IMR-90 (cell line): ENCODE data around the gene AMACR. TPM values are rescaled to one million over a fixed set of nuclear protein-coding genes. Genes with fewer than 3 reads are reported as not detected.
A peak's percentile ranks its signal among the peaks of the same experiment; 100 is the strongest.

Experiments
- ATAC-seq: fragments of 200-7000 bp; cut with Tn5 transposase; 2 replicates; pipeline ENCODE4 v1.9.1; 2020; ENCODE audit warnings: low read depth, mild to moderate bottlenecking, moderate library complexity
- BruUV-seq: library from RNA; stranded (reverse); fragments of 400-500 nt; replicated peaks from 2 replicates; lab custom pipeline; 2021; lab: Mats Ljungman, UMichigan
- CTCF ChIA-PET: fragments of 300-600 bp; formaldehyde crosslinking; extraction: SDS; loops from one replicate; lab custom pipeline; 2021; ENCODE audit warnings: antibody characterized with exemption; lab: Yijun Ruan, JAX
- POLR2A ChIA-PET: fragments of 300-600 bp; sonication (Branson Sonifier 250); formaldehyde crosslinking; loops from one replicate; lab custom pipeline; 2022; ENCODE audit warnings: antibody characterized with exemption; ENCODE audit not compliant: unreplicated experiment; lab: Charles Lee
- DNase-seq: peaks from one replicate; pipeline ENCODE4 v3.0.0; 2013
- H2AFZ ChIP-seq: replicated peaks from 2 replicates; pipeline ENCODE3; 2013; ENCODE audit warnings: low read length, mild to moderate bottlenecking; ENCODE audit not compliant: poor library complexity
- H2AK5ac ChIP-seq: 2 replicates; pipeline ENCODE4 v1.6.1; 2013; ENCODE audit warnings: low read depth, low read length, inconsistent platforms
- H2AK9ac ChIP-seq: replicated peaks from 2 replicates; pipeline ENCODE3; 2013; ENCODE audit warnings: mild to moderate bottlenecking, low read depth, low read length, moderate library complexity; ENCODE audit not compliant: poor library complexity
- H2BK120ac ChIP-seq: 2 replicates; pipeline ENCODE4 v1.6.1; 2013; ENCODE audit warnings: low read depth, low read length, inconsistent platforms
- H2BK15ac ChIP-seq: 3 replicates; pipeline ENCODE4 v1.6.1; 2013; ENCODE audit warnings: low read depth, low read length, inconsistent platforms
- H2BK20ac ChIP-seq: 2 replicates; pipeline ENCODE4 v1.6.1; 2013; ENCODE audit warnings: low read depth, mild to moderate bottlenecking, inconsistent platforms, low read length, moderate library complexity
- H2BK5ac ChIP-seq: 2 replicates; pipeline ENCODE4 v1.6.1; 2013; ENCODE audit warnings: mild to moderate bottlenecking, low read depth, low read length, inconsistent platforms; ENCODE audit not compliant: poor library complexity, severe bottlenecking
- H3K14ac ChIP-seq: replicated peaks from 2 replicates; pipeline ENCODE4 v1.6.1; 2013; ENCODE audit warnings: low read depth, low read length, inconsistent platforms
- H3K18ac ChIP-seq: 2 replicates; pipeline ENCODE4 v1.6.1; 2013; ENCODE audit warnings: low read depth, low read length, control low read depth
- H3K23ac ChIP-seq: 2 replicates; pipeline ENCODE4 v1.6.1; 2013; ENCODE audit warnings: low read depth, low read length, inconsistent platforms
- H3K27ac ChIP-seq: 2 replicates; pipeline ENCODE4 v1.5.1; 2013; ENCODE audit warnings: mild to moderate bottlenecking, control low read depth, low read length; ENCODE audit not compliant: insufficient read depth
- H3K27me3 ChIP-seq: 2 replicates; pipeline ENCODE4 v1.6.1; 2013; ENCODE audit warnings: low read length; ENCODE audit not compliant: control insufficient read depth, insufficient read depth
- H3K36me3 ChIP-seq: 2 replicates; pipeline ENCODE4 v1.6.1; 2013; ENCODE audit warnings: low read length, mixed read lengths; ENCODE audit not compliant: control insufficient read depth, insufficient read depth
- H3K4ac ChIP-seq: 2 replicates; pipeline ENCODE4 v1.6.1; 2013; ENCODE audit warnings: low read depth, low read length, inconsistent platforms
- H3K4me1 ChIP-seq: 2 replicates; pipeline ENCODE4 v1.6.1; 2013; ENCODE audit warnings: low read length, mixed read lengths; ENCODE audit not compliant: control insufficient read depth, insufficient read depth
- H3K4me2 ChIP-seq: 2 replicates; pipeline ENCODE4 v1.6.1; 2013; ENCODE audit warnings: low read depth, mild to moderate bottlenecking, control low read depth, low read length, moderate library complexity
- H3K4me3 ChIP-seq: 2 replicates; pipeline ENCODE4 v1.5.1; 2013; ENCODE audit warnings: low read depth, mild to moderate bottlenecking, control low read depth, low read length, moderate library complexity; ENCODE audit not compliant: insufficient read depth
- H3K56ac ChIP-seq: 2 replicates; pipeline ENCODE4 v1.6.1; 2013; ENCODE audit warnings: low read length, inconsistent platforms; ENCODE audit not compliant: insufficient read depth; ENCODE audit errors: extremely low read depth
- H3K79me1 ChIP-seq, 2 experiments: 2 replicates each; pipeline ENCODE4 v1.6.1; 2013; ENCODE audit warnings: low read length in 2 of 2, inconsistent platforms in 1 of 2, low read depth in 1 of 2
- H3K9ac ChIP-seq: 2 replicates; pipeline ENCODE4 v1.6.1; 2013; ENCODE audit warnings: low read depth, low read length, control low read depth
- H3K9me1 ChIP-seq: 2 replicates; pipeline ENCODE4 v1.6.1; 2013; ENCODE audit warnings: low read length, inconsistent platforms; ENCODE audit not compliant: insufficient read depth
- H3K9me3 ChIP-seq: 2 replicates; pipeline ENCODE4 v1.6.1; 2013; ENCODE audit warnings: low read length; ENCODE audit not compliant: control insufficient read depth, insufficient read depth
- H4K20me1 ChIP-seq: 2 replicates; pipeline ENCODE4 v1.6.1; 2013; ENCODE audit warnings: low read length, inconsistent platforms; ENCODE audit not compliant: insufficient read depth
- H4K5ac ChIP-seq: 2 replicates; pipeline ENCODE4 v1.6.1; 2013; ENCODE audit warnings: mild to moderate bottlenecking, low read depth, low read length, control low read depth
- H4K8ac ChIP-seq, 2 experiments: 2 replicates each; pipeline ENCODE4 v1.6.1; 2013; ENCODE audit warnings: low read depth in 2 of 2, low read length in 2 of 2, control low read depth in 1 of 2, inconsistent platforms in 1 of 2
- H4K91ac ChIP-seq: 2 replicates; pipeline ENCODE4 v1.6.1; 2013; ENCODE audit warnings: low read depth, low read length, inconsistent platforms; ENCODE audit not compliant: insufficient read depth
- BHLHE40 ChIP-seq: fragments of 150-350 bp; IDR thresholded peaks from 2 replicates; pipeline ENCODE4 v1.6.1; 2016; ENCODE audit warnings: mild to moderate bottlenecking, low read depth, low read length
- CEBPB ChIP-seq: IDR thresholded peaks from 2 replicates; pipeline ENCODE4 v1.6.1; 2012; ENCODE audit warnings: low read depth, low read length, improper control_type of control experiment
- CHD1 ChIP-seq: IDR thresholded peaks from 2 replicates; pipeline ENCODE4 v1.6.1; 2012; ENCODE audit warnings: low read depth, low read length, improper control_type of control experiment
- ELK1 ChIP-seq: fragments of 150-350 bp; IDR thresholded peaks from 2 replicates; pipeline ENCODE4 v1.6.1; 2016; ENCODE audit warnings: low read depth, mild to moderate bottlenecking, low read length, moderate library complexity, borderline replicate concordance
- FOS ChIP-seq: fragments of 150-350 bp; IDR thresholded peaks from 2 replicates; pipeline ENCODE4 v1.6.1; 2016; ENCODE audit warnings: low read depth, low read length
- MAFK ChIP-seq: IDR thresholded peaks from 2 replicates; pipeline ENCODE4 v1.6.1; 2012; ENCODE audit warnings: low read depth, low read length, improper control_type of control experiment
- MAZ ChIP-seq: IDR thresholded peaks from 2 replicates; pipeline ENCODE4 v1.6.1; 2012; ENCODE audit warnings: low read depth, mild to moderate bottlenecking, low read length, improper control_type of control experiment, moderate library complexity, borderline replicate concordance
- MXI1 ChIP-seq: IDR thresholded peaks from 2 replicates; pipeline ENCODE4 v1.6.1; 2012; ENCODE audit warnings: low read depth, mild to moderate bottlenecking, low read length, moderate library complexity, borderline replicate concordance
- NFE2L2 ChIP-seq: fragments of 150-350 bp; IDR thresholded peaks from 2 replicates; pipeline ENCODE4 v1.6.1; 2016; ENCODE audit warnings: low read depth, mild to moderate bottlenecking, low read length
- POLR2A ChIP-seq: IDR thresholded peaks from 2 replicates; pipeline ENCODE4 v1.6.1; 2012; ENCODE audit warnings: mild to moderate bottlenecking, low read depth, low read length
- RAD21 ChIP-seq: IDR thresholded peaks from 2 replicates; pipeline ENCODE4 v1.6.1; 2012; ENCODE audit warnings: low read length, improper control_type of control experiment
- RFX5 ChIP-seq: IDR thresholded peaks from 2 replicates; pipeline ENCODE4 v1.8.0; 2012; ENCODE audit warnings: low read depth, mild to moderate bottlenecking, low read length, moderate library complexity
- SMC3 ChIP-seq: fragments of 150-350 bp; IDR thresholded peaks from 2 replicates; pipeline ENCODE4 v1.6.1; 2016; ENCODE audit warnings: low read depth, mild to moderate bottlenecking, antibody characterized with exemption, low read length, moderate library complexity
- USF2 ChIP-seq: fragments of 150-350 bp; IDR thresholded peaks from 2 replicates; pipeline ENCODE4 v1.6.1; 2017; ENCODE audit warnings: mild to moderate bottlenecking, antibody characterized with exemption, low read length, low read depth
- WGBS, 2 experiments: methylation state at CpG; one replicate each; pipeline versions ENCODE4 v1.1.5 to v1.1.7; 2013; ENCODE audit warnings: missing lambda C conversion rate in 2 of 2; ENCODE audit not compliant: insufficient read length in 1 of 2; ENCODE audit errors: extremely low coverage in 2 of 2; 5-methylcytosine and 5-hydroxymethylcytosine counted together
- dilution Hi-C: fragments of 300-500 bp; cut with HindIII; formaldehyde crosslinking; loops from one replicate; pipeline ENCODE4 v1.14.3; 2018; ENCODE audit warnings: low sequenced_read_pairs; ENCODE audit not compliant: unreplicated experiment
- in situ Hi-C: fragments of 300-500 bp; cut with MboI; formaldehyde crosslinking; loops from 3 replicates; pipeline ENCODE4 v1.14.3; 2019; ENCODE audit warnings: low sequenced_read_pairs, inconsistent platforms, mixed read lengths
- intact Hi-C: fragments of 100-400 bp; cut with micrococcal nuclease; formaldehyde crosslinking; loops from 2 replicates; pipeline ENCODE4 v1.10.0; 2022
- polyA plus RNA-seq, 3 experiments: library from polyadenylated mRNA; depleted of rRNA; stranded (reverse); fragments of >200 nt; gene quantifications; 2 replicates each; pipeline ENCODE4 v1.2.3, GENCODE V29; 2012; ENCODE audit warnings: low replicate concordance in 1 of 3
- total RNA-seq: library from RNA; depleted of rRNA; stranded (reverse); fragments of >200 nt; gene quantifications from 2 replicates; pipeline ENCODE4 v1.2.3, GENCODE V29; 2012

AMACR gene
- total and polyA plus RNA-seq, 2 of the 4 experiments (the other 2 are of a cell fraction) = 8.2 to 12.9 TPM

- Histone ChIP-seq H2BK5ac (no peak overlapping the region), H2BK20ac (no peak overlapping the region), H2BK120ac (no peak overlapping the region), H4K20me1 (no peaks in the 10 kb centered on the region), H3K4me1 (peaks cover 4% of the 10 kb centered on the region; the same call in 1 of the 2 replicates), H3K9me3 (peaks cover 2% of the 10 kb centered on the region; the same call in 1 of the 2 replicates), H4K5ac (no peak overlapping the region), H3K36me3 (peaks cover 6% of the 10 kb centered on the region), H3K14ac (no peak overlapping the region), H3K4ac (no peak overlapping the region), H3K23ac (no peak overlapping the region), H4K8ac (no peak overlapping the region), H2BK15ac (no peak overlapping the region), H2AFZ (no peak overlapping the region), H3K9me1 (peaks cover 4% of the 10 kb centered on the region; the same call in 1 of the 2 replicates), H3K18ac (no peak overlapping the region), H2AK5ac (no peak overlapping the region), H4K91ac (no peak overlapping the region), H3K27ac (no peak overlapping the region), H3K4me2 (no peak overlapping the region), H3K4me3 (no peak overlapping the region), H3K56ac (no peak overlapping the region), H3K79me1 (no peaks in the 10 kb centered on the region), H3K9ac (no peak overlapping the region), H3K27me3 (no peaks in the 10 kb centered on the region), H2AK9ac (peak overlapping the region; percentile 65)
- in situ Hi-C loops (loop anchor here (25.0 kb wide), 1 partner anchor 903 kb away; no protein-coding TSS in a partner anchor), intact Hi-C loops (no loop called here), dilution Hi-C loops (no loop called here)
- ATAC-seq = no peak
- CTCF ChIA-PET = no interaction called here
- no peak for DNase-seq
- 93% methylated on average over 8 of the region's 15 CpGs; no CpG with 5 or more reads in 1 of the 2 experiments for WGBS, 2 experiments
- TF ChIP-seq MXI1 (no peak), ELK1 (no peak), BHLHE40 (no peak), RAD21 (no peak), RFX5 (no peak), USF2 (no peak), MAZ (no peak), CHD1 (no peak), FOS (no peak), CEBPB (no peak), SMC3 (no peak), POLR2A (no peak), NFE2L2 (no peak), MAFK (no peak)
- BruUV-seq = no TSS peak
- POLR2A ChIA-PET = no interaction called here
Observed at GRCh38 chr5:33984178-33984577, 23.7 kb downstream of the AMACR start.
